HepG2 (cell line): ENCODE results near the gene PSMC3IP. TPM values are rescaled to one million over a fixed set of nuclear protein-coding genes. Genes with fewer than 3 reads are reported as not detected.

ENCODE experiments used
- BHLHE40 ChIP-seq: IDR thresholded peaks from 2 replicates; pipeline ENCODE4 v1.6.1; 2011; ENCODE audit warnings: low read length, improper control_type of control experiment
- CCDC6 ChIP-seq: sonication (generic); formaldehyde crosslinking; IDR thresholded peaks from 2 replicates; pipeline ENCODE4 v1.8.1; 2022; ENCODE audit warnings: mild to moderate bottlenecking, missing genetic modification reagents, moderate library complexity
- CENPX ChIP-seq: sonication (generic); formaldehyde crosslinking; IDR thresholded peaks from 2 replicates; pipeline ENCODE4 v1.9.0; 2021; ENCODE audit warnings: mild to moderate bottlenecking, missing genetic modification reagents, moderate library complexity
- DR1 ChIP-seq: sonication (generic); formaldehyde crosslinking; IDR thresholded peaks from 2 replicates; pipeline ENCODE4 v1.8.0; 2021; ENCODE audit warnings: mild to moderate bottlenecking, missing genetic modification reagents, inconsistent platforms
- FOSL1 ChIP-seq: sonication (generic); formaldehyde crosslinking; IDR thresholded peaks from 2 replicates; pipeline ENCODE4 v1.9.0; 2021; ENCODE audit warnings: missing genetic modification reagents, borderline replicate concordance
- GPN1 ChIP-seq: sonication (generic); formaldehyde crosslinking; IDR thresholded peaks from 2 replicates; pipeline ENCODE4 v1.5.1; 2020; ENCODE audit warnings: missing genetic modification reagents, borderline replicate concordance
- KLF6 ChIP-seq: IDR thresholded peaks from 2 replicates; pipeline ENCODE4 v1.8.0; 2016; ENCODE audit warnings: missing biosample characterization, missing genetic modification reagents
- PCBP1 ChIP-seq: fragments of 200-400 bp; formaldehyde crosslinking; IDR thresholded peaks from 2 replicates; pipeline ENCODE4 v1.6.1; 2017; ENCODE audit warnings: mild to moderate bottlenecking, low read depth, low read length, borderline replicate concordance
- SMC3 ChIP-seq: IDR thresholded peaks from 2 replicates; pipeline ENCODE4 v1.6.1; 2011; ENCODE audit warnings: low read length, improper control_type of control experiment
- STAG1 ChIP-seq: sonication (generic); formaldehyde crosslinking; IDR thresholded peaks from 2 replicates; pipeline ENCODE4 v1.4.0; 2020; ENCODE audit warnings: missing genetic modification reagents
- TAF1 ChIP-seq: sonication (generic); formaldehyde crosslinking; IDR thresholded peaks from 2 replicates; pipeline ENCODE4 v1.4.0; 2020; ENCODE audit warnings: missing genetic modification reagents
- TEAD3 ChIP-seq: optimal IDR thresholded peaks from 2 replicates; pipeline ENCODE3; 2016; ENCODE audit warnings: borderline replicate concordance
- ZEB1 ChIP-seq: IDR thresholded peaks from 2 replicates; pipeline ENCODE4 v1.6.1; 2012; ENCODE audit warnings: mild to moderate bottlenecking, low read depth, inconsistent platforms; ENCODE audit not compliant: insufficient replicate concordance
- ZFP1 ChIP-seq: IDR thresholded peaks from 2 replicates; pipeline ENCODE4 v1.6.1; 2016
- ZMYM3 ChIP-seq: sonication (generic); formaldehyde crosslinking; IDR thresholded peaks from 2 replicates; pipeline ENCODE4 v1.5.1; 2020; ENCODE audit warnings: mild to moderate bottlenecking, missing genetic modification reagents
- ZNF10 ChIP-seq: sonication (generic); formaldehyde crosslinking; IDR thresholded peaks from 2 replicates; pipeline ENCODE4 v1.4.0; 2020; ENCODE audit warnings: mild to moderate bottlenecking, low read depth, missing genetic modification reagents, borderline replicate concordance
- ZNF205 ChIP-seq: IDR thresholded peaks from 2 replicates; pipeline ENCODE4 v1.6.1; 2018; ENCODE audit warnings: missing biosample characterization, missing genetic modification reagents
- ZNF570 ChIP-seq: sonication (generic); formaldehyde crosslinking; IDR thresholded peaks from 2 replicates; pipeline ENCODE4 v1.4.0; 2020; ENCODE audit warnings: mild to moderate bottlenecking, missing genetic modification reagents, borderline replicate concordance
- polyA plus RNA-seq, 8 experiments: library from polyadenylated mRNA; depleted of rRNA in 3 of 8; stranded (reverse) in 7 of 8; unstranded in 1 of 8; fragments of >200 nt; fragmentation: Illumina TruSeq in 4 of 8; extraction: Trizol in 4 of 8; gene quantifications; 2 replicates each; pipeline versions ENCODE4 v1.2.1 to v1.2.3, GENCODE V29; 2011 to 2016; ENCODE audit warnings: low read depth in 4 of 8, missing spikeins in 1 of 8, mixed read lengths in 1 of 8; ENCODE audit not compliant: insufficient read depth in 1 of 8
- total RNA-seq, 5 experiments: library from RNA; depleted of rRNA; stranded (reverse); fragments of >200 nt; fragmentation: Illumina TruSeq; extraction: Trizol; gene quantifications; 2 replicates each; pipeline ENCODE4 v1.2.3, GENCODE V29; 2016; ENCODE audit warnings: low read depth in 1 of 5
- TF ChIP-seq, protein P1 (sequence below): sonication (generic); formaldehyde crosslinking; IDR thresholded peaks from 2 replicates; pipeline ENCODE4 v1.4.0; 2020; ENCODE audit warnings: missing genetic modification reagents, borderline replicate concordance
- TF ChIP-seq, protein P2 (sequence below): sonication (generic); formaldehyde crosslinking; IDR thresholded peaks from 2 replicates; pipeline ENCODE4 v1.5.0; 2020; ENCODE audit warnings: mild to moderate bottlenecking, missing genetic modification reagents
- TF ChIP-seq, protein P3 (sequence below): sonication (generic); formaldehyde crosslinking; IDR thresholded peaks from 2 replicates; pipeline ENCODE4 v1.4.0; 2020; ENCODE audit warnings: missing genetic modification reagents
- TF ChIP-seq, protein P4 (sequence below): sonication (generic); formaldehyde crosslinking; conservative IDR thresholded peaks from 2 replicates; pipeline ENCODE4 v1.4.0; 2020; ENCODE audit warnings: mild to moderate bottlenecking, missing genetic modification reagents, moderate library complexity

PSMC3IP gene
- total and polyA plus RNA-seq, 2 of the 13 experiments (the other 11 are each of a cell fraction or from before 2014, with no cell fraction given) = 6.5 to 22.4 TPM

DNA sequence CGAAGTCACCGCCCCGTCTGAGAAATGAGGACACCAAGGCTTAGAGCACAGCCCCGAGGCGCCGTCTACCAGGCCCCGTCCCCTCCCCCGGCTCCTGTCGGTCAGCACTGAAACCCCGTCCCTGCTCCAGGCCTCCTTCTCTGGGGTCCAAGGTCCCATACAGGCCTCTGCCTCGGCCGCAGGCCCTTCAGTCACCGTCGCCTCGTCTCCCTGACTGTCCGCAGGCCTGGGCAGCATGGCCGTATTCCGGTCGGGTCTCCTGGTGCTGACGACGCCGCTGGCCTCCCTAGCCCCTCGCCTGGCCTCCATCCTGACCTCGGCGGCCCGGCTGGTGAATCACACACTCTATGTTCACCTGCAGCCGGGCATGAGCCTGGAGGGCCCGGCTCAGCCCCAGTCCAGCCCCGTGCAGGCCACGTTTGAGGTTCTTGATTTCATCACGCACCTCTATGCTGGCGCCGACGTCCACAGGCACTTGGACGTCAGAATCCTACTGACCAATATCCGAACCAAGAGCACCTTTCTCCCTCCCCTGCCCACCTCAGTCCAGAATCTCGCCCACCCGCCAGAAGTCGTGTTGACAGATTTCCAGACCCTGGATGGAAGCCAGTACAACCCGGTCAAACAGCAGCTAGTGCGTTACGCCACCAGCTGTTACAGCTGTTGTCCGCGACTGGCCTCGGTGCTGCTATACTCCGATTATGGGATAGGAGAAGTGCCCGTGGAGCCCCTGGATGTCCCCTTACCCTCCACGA, 15.0 kb downstream of the PSMC3IP start (continued):
- TF ChIP-seq, protein P1, sequence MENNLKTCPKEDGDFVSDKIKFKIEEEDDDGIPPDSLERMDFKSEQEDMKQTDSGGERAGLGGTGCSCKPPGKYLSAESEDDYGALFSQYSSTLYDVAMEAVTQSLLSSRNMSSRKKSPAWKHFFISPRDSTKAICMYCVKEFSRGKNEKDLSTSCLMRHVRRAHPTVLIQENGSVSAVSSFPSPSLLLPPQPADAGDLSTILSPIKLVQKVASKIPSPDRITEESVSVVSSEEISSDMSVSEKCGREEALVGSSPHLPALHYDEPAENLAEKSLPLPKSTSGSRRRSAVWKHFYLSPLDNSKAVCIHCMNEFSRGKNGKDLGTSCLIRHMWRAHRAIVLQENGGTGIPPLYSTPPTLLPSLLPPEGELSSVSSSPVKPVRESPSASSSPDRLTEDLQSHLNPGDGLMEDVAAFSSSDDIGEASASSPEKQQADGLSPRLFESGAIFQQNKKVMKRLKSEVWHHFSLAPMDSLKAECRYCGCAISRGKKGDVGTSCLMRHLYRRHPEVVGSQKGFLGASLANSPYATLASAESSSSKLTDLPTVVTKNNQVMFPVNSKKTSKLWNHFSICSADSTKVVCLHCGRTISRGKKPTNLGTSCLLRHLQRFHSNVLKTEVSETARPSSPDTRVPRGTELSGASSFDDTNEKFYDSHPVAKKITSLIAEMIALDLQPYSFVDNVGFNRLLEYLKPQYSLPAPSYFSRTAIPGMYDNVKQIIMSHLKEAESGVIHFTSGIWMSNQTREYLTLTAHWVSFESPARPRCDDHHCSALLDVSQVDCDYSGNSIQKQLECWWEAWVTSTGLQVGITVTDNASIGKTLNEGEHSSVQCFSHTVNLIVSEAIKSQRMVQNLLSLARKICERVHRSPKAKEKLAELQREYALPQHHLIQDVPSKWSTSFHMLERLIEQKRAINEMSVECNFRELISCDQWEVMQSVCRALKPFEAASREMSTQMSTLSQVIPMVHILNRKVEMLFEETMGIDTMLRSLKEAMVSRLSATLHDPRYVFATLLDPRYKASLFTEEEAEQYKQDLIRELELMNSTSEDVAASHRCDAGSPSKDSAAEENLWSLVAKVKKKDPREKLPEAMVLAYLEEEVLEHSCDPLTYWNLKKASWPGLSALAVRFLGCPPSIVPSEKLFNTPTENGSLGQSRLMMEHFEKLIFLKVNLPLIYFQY (CRISPR knock-in tag) = 0 out of 2 replicates have a peak, but pooled peaks have one; percentile 18
- TF ChIP-seq CENPX (CRISPR knock-in tag) (no peak), DR1 (CRISPR knock-in tag) (no peak), ZEB1 (no peak), ZNF205 (CRISPR knock-in tag) (no peak), TAF1 (CRISPR knock-in tag) (peak; percentile 33; the same call in 1 of the 2 replicates), STAG1 (CRISPR knock-in tag) (no peak), BHLHE40 (peak; percentile 45), TEAD3 (CRISPR knock-in tag) (no peak), ZNF10 (CRISPR knock-in tag) (no peak), SMC3 (no peak), ZNF570 (0 out of 2 replicates have a peak, but pooled peaks have one; percentile 21), GPN1 (CRISPR knock-in tag) (no peak), KLF6 (CRISPR knock-in tag) (peak; percentile 45; the same call in 1 of the 2 replicates), FOSL1 (CRISPR knock-in tag) (no peak), ZFP1 (CRISPR knock-in tag) (0 out of 2 replicates have a peak, but pooled peaks have one; percentile 11), ZMYM3 (CRISPR knock-in tag) (no peak), PCBP1 (no peak), CCDC6 (CRISPR knock-in tag) (no peak; the same call in 1 of the 2 replicates)
- TF ChIP-seq, protein P2, sequence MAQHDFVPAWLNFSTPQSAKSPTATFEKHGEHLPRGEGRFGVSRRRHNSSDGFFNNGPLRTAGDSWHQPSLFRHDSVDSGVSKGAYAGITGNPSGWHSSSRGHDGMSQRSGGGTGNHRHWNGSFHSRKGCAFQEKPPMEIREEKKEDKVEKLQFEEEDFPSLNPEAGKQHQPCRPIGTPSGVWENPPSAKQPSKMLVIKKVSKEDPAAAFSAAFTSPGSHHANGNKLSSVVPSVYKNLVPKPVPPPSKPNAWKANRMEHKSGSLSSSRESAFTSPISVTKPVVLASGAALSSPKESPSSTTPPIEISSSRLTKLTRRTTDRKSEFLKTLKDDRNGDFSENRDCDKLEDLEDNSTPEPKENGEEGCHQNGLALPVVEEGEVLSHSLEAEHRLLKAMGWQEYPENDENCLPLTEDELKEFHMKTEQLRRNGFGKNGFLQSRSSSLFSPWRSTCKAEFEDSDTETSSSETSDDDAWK = no peak
- TF ChIP-seq, protein P3, sequence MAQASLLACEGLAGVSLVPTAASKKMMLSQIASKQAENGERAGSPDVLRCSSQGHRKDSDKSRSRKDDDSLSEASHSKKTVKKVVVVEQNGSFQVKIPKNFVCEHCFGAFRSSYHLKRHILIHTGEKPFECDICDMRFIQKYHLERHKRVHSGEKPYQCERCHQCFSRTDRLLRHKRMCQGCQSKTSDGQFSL = no peak
- TF ChIP-seq, protein P4, sequence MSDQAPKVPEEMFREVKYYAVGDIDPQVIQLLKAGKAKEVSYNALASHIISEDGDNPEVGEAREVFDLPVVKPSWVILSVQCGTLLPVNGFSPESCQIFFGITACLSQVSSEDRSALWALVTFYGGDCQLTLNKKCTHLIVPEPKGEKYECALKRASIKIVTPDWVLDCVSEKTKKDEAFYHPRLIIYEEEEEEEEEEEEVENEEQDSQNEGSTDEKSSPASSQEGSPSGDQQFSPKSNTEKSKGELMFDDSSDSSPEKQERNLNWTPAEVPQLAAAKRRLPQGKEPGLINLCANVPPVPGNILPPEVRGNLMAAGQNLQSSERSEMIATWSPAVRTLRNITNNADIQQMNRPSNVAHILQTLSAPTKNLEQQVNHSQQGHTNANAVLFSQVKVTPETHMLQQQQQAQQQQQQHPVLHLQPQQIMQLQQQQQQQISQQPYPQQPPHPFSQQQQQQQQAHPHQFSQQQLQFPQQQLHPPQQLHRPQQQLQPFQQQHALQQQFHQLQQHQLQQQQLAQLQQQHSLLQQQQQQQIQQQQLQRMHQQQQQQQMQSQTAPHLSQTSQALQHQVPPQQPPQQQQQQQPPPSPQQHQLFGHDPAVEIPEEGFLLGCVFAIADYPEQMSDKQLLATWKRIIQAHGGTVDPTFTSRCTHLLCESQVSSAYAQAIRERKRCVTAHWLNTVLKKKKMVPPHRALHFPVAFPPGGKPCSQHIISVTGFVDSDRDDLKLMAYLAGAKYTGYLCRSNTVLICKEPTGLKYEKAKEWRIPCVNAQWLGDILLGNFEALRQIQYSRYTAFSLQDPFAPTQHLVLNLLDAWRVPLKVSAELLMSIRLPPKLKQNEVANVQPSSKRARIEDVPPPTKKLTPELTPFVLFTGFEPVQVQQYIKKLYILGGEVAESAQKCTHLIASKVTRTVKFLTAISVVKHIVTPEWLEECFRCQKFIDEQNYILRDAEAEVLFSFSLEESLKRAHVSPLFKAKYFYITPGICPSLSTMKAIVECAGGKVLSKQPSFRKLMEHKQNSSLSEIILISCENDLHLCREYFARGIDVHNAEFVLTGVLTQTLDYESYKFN (CRISPR knock-in tag) = 0 out of 2 replicates have a peak, but pooled peaks have one; percentile 8
